ENCODE measurements around the gene MCF2L.
A peak's percentile ranks its signal among the peaks of the same experiment; 100 is the strongest.
"Not testable (repeated sequence)": the region's sequence is repeated elsewhere in the genome, so short reads cannot be mapped to it uniquely, and the experiment has no call there.

Gene MCF2L, protein sequence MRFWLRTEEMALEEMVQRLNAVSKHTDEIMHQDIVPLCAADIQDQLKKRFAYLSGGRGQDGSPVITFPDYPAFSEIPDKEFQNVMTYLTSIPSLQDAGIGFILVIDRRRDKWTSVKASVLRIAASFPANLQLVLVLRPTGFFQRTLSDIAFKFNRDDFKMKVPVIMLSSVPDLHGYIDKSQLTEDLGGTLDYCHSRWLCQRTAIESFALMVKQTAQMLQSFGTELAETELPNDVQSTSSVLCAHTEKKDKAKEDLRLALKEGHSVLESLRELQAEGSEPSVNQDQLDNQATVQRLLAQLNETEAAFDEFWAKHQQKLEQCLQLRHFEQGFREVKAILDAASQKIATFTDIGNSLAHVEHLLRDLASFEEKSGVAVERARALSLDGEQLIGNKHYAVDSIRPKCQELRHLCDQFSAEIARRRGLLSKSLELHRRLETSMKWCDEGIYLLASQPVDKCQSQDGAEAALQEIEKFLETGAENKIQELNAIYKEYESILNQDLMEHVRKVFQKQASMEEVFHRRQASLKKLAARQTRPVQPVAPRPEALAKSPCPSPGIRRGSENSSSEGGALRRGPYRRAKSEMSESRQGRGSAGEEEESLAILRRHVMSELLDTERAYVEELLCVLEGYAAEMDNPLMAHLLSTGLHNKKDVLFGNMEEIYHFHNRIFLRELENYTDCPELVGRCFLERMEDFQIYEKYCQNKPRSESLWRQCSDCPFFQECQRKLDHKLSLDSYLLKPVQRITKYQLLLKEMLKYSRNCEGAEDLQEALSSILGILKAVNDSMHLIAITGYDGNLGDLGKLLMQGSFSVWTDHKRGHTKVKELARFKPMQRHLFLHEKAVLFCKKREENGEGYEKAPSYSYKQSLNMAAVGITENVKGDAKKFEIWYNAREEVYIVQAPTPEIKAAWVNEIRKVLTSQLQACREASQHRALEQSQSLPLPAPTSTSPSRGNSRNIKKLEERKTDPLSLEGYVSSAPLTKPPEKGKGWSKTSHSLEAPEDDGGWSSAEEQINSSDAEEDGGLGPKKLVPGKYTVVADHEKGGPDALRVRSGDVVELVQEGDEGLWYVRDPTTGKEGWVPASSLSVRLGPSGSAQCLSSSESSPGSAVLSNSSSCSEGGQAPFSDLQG

GRCh38 chr13:112968910-112969691, at the start of gene MCF2L:
TSS of gene MCF2L (plus strand) at chr13:112969214. CDS start at chr13:112969380, 166 bp downstream.
- DNase-seq (ENCODE audit: low read depth): peak; percentile 40

DNA sequence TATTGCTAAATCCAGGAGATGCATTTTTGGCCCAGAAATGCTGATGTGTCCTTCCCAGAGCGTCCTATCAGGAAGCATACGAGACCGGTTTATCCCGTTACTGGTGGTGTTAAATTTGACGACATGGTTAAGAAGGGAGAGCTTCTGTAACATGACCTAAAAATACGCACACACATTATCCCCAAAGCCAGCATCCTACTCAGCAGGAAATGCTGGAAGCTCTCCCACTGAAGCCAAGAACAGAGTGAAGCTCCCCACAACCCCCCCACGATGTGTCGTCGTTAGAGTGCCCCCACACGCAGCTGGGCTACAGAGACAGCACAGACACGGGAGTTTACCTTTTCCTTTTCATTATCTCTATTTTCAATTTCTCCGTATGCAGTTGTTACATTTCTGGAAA, 45.1 kb upstream of the MCF2L start:
- DNase-seq (ENCODE audit: low read depth): no peak

DNA sequence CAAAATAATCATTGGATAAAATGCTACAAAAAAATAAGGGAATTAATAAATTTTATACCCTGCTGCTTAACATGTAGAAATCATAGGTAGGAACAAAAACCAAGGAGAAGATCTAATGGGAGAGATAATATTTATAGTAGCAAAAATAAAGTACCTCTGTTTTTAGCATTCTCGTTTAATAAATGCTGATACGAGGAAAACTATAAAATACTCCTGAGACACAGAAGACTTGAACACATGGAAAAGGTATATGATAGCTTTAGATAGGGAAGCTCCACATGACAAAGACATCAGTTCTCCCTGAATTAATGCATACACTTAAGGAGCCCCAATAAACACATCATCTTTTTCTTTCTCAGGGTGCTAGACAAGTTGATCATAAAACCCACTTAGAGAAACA, 44.6 kb upstream of the MCF2L start:
- no peak for DNase-seq (ENCODE audit: low read depth)

GRCh38 chr13:112926003-112926402, 43.0 kb upstream of the MCF2L start:
- no peak for DNase-seq (ENCODE audit: low read depth)

DNA sequence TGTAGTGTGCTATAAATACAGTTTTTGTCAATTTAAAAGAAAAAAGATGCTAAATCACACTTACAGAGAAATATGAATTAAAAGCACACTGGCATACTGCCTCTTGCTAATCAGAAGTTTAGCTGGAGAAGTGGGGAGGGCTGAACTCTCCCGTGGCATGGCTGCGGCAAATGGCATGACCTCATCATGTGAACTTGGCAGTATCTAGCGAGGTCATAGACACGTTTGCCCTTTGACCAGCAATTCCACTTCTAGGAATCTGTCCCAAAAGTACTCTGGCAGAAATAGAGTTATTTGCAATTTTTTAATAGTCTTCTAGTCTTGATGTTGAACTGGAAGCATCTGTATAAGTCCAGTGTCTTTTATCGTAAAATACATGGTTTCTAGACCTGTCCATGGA, 42.0 kb upstream of the MCF2L start:
- no peak for DNase-seq (ENCODE audit: low read depth)

DNA sequence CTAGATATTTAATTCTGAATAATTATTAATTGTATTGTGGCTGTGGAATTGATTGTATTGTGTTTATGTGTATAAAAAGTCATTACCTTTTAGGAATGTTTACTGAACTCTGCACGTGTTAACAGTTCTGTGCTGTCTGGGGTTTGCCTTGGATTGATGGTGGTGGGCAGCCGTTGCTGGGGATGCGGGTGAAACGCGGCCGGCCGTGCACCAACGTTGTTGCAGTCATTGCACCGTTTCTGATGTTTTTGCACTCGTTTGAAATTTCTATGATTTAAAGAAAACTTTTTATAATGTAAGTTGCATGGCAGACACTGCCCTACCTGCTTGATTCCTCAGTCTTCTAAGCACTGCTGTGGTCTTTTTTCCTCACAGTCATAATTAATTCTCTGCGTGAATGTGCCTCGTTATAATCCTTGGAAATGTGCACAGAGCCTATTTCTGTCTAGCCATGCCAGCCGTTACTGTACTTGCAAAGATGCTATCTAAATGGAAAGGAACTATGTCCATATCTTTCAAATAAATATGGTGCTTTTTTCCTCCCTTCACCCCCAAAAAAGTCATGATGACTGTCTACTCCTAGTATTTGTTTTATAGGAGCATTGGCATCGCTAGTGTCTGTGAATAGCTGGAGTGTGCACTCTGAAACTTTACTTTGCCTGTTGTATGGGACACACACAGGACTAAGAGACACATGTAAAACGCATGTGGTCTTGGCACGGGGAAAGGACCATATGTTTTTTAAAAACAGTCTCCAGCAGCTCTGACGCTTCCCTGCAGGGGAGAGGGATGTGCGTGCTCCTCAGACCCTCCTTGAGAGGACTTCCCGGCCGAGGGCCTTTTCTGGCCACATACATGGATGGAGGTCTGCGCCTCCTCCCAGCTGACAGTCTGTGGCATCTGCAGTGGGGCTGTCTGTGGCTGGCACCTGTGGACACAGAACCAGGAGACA, 40.7 kb upstream of the MCF2L start:
- no peak for DNase-seq (ENCODE audit: low read depth)

DNA sequence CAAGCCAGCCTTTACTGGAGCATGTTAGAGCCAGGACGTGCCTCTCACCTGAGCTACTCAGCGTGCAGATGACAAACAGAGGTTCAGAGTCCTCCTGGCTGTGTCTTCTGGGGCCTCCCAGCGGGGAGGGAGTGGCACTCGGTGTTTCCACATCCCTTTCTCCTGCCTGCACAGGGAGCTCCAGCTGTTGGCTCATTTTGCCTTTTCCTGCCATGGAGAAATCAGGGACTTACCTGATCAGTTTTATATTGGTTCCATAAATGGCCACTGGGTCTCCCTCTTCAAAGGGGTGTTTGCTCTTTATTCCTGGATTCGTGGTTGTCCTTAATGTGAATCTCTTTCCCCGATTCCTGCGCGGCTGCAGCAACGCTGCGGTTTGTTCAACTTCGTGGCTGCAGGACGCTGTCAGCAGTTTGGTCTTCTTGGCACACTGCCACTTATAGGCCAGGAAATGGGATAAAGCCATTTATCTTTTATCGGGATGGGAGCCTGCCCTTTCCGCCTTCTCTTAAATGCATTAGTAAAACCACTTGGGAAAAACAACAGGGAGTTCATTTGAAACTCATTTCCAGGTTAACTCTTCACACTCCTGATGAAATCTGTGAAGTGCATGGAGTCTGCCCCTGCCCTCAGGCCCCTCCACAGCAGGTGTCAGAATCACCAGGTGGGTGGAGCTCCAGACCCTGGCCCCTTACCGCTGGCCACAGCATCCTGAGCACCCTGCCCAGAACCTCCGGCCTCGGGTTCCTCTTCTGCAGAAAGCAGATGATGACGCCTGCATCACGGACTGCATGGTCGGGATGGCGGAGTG, 39.8 kb upstream of the MCF2L start:
- no peak for DNase-seq (ENCODE audit: low read depth)

DNA sequence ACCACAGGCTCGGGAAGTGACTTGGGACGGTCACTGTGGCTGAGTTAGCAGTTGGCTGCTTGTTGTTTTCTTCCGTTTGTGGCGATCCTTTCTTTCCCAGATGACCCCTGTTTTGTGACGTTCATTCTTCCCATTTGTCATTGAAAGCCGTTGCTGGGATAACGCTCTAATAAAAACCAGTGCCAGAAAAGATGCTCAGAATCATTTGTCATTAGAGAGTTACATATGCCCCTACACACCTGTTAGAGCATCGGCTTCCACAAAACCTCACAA, 39.3 kb upstream of the MCF2L start:
- no peak for DNase-seq (ENCODE audit: low read depth)

- DNase-seq (ENCODE audit: low read depth): no peak
Measured at GRCh38 chr13:112930192-112930591, 38.8 kb upstream of the MCF2L start.

- no peak for DNase-seq (ENCODE audit: low read depth)
Measured at GRCh38 chr13:112931028-112931934, 37.7 kb upstream of the MCF2L start.

- DNase-seq (ENCODE audit: low read depth): no peak
Measured at GRCh38 chr13:112932971-112933370, 36.0 kb upstream of the MCF2L start.

DNA sequence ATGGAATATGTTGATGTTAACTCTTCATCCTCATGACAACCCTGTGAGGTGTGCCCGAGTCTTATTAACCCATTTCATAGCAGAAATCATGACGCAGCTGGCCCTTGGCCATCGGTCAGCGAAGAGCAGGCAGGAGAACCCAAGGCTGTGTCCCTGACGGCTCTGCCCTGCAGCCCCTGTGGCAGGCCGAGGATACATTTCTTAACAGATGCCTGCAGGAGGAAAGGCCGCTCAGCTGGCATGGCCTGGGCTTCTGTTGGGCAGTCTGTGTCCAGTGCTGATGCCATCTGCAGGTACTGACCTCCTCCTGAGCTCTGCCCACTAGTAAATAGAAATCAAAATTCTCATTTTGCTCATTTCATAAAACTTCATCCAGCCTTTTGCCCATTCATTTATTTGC, 35.4 kb upstream of the MCF2L start:
- no peak for DNase-seq (ENCODE audit: low read depth)

DNA sequence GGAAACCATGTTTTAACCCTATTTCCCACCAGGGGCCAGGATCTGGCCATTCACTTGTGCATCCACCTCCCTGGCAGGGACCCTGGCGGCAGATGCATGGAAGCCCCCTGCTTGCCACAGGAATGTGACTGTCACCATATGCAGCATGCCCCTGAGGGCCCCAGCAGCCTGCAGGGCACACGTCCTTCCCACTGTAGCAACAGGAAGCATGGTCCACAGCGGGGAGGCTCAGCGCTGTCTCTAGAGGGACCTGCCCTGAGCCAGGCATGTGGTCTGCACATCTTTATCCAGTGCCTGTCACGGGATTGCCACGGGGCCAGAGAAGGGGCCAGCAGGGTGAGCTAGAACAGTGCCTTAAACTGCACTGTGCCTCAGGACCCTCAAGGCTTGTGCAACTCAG, 34.9 kb upstream of the MCF2L start:
- no peak for DNase-seq (ENCODE audit: low read depth)

GRCh38 chr13:112938680-112939079, 30.3 kb upstream of the MCF2L start:
- no peak for DNase-seq (ENCODE audit: low read depth)

DNA sequence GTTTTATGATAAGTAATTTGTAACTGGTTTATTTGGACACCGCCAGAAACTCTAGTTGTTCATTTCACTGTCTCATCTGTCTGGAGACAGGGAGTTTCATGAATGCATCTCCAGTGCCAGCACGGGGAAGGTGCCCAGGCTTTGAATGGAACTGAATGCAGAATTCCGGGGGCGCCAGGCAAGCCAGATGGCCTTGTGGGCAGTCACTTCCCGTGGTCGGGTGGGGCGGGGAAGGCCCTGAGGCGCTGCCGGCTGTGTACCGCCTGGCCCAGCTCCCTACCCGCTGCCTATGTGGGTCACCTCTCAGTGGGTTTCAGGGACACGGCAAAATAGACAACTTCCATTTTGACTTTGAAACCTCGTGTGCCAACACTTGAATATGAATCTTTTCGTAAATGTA, 28.8 kb upstream of the MCF2L start:
- no peak for DNase-seq (ENCODE audit: low read depth)

DNA sequence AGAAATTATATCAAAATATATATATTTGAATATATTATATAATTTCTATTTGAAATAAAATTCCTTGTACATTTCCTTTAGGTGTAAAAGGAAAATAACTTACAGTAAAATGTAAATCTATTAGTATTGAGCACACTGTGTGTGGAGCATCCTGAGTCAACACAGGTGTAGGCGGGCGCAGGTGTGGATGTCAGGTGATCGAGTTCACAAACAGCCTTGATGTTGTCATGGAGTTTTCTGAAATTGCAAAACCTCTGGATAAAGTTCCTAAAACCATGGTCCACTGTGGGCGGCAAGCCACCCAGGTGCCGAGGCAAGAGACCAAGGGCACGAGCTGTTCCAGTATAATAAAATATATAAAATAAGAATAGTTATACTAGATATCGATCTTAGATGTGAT, 27.7 kb upstream of the MCF2L start:
- no peak for DNase-seq (ENCODE audit: low read depth)

GRCh38 chr13:112941765-112942164, 27.2 kb upstream of the MCF2L start:
- not testable (repeated sequence) for DNase-seq (ENCODE audit: low read depth)

- DNase-seq (ENCODE audit: low read depth): peak; percentile 93
Measured at GRCh38 chr13:112942689-112943308, 26.2 kb upstream of the MCF2L start.
